NCI-H748 treated with DMSO at 0.1 percent for 48 hours (cell line): Measurements from ENCODE around the gene SLC23A1.
"Not testable (repeated sequence)": the region's sequence is repeated elsewhere in the genome, so short reads cannot be mapped to it uniquely, and the experiment has no call there.

ENCODE experiments used
- DNase-seq: peaks from one replicate; lab custom pipeline; 2025; lab: John Stamatoyannopoulos, UW

SLC23A1 gene

DNA sequence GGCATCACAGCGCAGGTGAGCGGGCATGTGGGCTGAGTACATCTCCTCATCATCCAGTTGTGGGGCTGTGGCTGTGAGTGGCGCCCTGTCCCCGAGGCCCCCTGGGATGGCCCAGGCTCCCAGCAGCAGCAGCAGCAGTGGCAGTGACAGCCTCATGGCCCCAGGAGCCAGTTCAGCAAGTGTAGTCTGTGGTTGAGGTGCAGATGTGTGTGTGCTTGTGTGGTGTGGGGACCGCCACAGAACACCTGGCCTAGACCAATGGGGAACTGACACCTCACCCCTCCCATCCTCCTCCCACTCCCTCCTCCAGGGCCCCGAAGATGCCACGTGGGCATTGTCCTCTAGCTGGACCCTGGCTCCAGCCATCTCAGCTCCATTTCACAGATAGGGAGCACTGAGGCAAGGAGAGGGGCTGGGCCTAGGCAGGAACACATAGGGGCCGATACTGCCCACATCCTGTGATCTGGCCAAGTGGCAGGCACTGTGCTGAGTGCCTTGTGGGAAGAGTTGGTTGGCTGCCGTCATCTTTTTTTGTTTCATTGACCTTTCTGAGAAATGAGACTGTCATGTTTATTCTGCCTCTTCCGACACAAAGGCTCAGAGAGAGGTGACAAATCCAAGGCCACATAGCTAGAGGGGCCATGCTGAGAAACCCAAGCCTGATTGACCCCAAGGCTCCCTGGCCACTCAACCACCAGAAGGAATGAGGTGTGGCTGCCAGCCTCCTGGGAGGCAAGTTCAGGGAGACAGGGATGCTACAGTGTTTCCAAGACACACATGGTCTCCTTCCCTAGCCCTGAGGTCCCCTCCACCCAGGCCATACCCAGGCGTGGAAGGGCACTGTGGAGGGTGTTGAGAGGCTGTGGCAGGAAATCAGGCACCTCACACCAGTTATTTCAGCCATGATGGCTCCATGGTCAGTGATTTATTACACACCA lies 6.9 kb upstream of the SLC23A1 start, which contains the start of gene MZB1:
Gene MZB1, minus strand, starts transcription at position 213 of the 938 bp plus-strand sequence. Its CDS starts 57 bp downstream, at position 156.
- DNase-seq, result no peak

DNA sequence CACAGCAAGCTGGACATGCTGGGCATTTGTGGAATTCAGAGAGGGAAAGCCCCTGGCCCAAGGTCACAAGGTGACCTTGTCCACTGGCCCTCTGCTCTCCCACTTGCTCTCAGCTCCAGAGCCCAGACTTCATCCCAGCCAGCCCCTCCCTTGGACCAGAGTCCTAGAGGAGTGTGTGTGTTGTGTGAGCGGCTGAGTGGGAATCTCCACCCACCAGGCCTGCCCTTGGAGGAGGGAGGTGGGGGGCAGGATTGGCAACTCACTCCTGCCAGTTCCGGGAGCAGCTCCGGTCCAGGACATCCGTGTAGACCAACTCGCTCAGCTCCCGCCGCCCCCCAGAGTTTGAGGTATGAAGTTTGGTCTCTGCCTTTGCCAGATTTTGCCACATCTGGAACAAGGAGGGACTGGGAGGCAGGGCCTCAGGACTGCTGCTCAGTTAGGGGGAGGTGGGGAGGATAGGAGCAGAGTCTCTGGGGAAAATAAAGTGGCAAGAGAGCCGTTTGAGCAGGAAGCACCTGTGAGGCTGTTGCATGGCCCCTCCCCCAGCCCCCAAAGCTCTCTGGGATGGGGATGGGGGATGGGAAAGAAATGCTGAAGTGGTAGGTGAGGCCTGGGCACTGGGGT lies 5.2 kb upstream of the SLC23A1 start:
- no peak for DNase-seq

DNA sequence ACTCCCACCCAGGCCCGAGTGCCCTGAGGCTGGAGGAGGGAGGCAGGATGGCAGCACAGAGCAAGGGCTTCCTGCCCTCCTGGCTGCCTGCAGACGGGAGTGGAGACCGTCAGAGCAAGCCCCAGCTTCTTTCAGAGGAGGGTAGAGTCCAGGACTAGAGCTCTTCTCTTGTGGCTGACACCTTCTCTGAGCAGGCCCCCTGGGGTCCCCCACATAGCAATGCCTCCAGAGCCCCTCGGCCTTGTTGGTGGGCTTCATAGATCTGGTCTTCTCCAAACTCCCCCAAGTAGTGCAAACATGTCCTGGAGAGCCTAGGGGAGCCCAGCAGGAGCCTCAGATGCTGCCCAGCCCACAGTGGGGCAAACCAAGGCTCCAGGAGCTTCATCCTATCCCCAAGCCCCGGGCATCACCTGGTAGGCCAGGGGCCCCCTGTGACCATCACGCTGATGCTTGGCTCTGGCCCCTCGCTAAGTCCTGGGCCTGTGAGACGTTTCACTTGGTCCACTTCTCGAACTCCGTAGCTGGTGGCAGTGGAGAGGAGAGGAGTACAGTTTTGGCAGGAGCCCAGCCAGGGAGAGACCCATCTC lies 4.6 kb upstream of the SLC23A1 start:
- DNase-seq, result no peak

DNA sequence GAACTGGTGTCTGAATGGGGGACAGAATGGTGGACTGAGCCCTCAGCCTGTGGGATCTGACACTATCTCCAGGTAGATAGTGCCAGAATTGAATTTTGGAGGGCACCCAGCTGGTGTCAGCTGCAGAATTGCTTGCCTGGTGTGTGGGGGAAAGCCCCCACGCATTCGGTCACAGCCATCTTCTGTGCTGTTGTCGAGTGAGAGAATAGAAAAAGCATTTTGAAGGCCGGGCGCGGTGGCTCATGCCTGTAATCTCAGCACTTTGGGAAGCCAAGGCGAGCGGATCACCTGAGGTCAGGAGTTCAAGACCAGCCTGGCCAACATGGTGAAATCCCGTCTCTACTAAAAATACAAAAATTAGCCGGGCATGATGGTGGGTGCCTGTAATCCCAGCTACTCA lies 3.9 kb upstream of the SLC23A1 start:
- DNase-seq, result not testable (repeated sequence)

DNA sequence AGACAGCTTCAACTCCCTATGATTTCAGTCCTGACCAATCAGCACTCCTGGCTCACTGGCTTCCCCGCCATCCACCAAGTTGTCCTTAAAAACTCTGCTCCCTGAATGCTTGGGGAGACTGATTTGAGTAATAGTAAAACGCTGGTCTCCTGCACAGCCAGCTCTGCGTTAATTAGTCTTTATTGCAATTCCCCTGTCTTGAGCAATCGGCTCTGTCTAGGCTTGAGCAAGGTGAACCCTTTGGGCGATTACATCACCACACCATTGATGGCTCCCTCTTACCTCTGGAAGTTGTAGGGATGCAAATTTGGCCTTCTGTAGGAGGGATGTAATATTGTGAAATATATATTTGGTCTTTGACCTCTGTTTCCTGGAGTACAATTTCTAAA lies 2.9 kb upstream of the SLC23A1 start:
- no peak for DNase-seq

DNA sequence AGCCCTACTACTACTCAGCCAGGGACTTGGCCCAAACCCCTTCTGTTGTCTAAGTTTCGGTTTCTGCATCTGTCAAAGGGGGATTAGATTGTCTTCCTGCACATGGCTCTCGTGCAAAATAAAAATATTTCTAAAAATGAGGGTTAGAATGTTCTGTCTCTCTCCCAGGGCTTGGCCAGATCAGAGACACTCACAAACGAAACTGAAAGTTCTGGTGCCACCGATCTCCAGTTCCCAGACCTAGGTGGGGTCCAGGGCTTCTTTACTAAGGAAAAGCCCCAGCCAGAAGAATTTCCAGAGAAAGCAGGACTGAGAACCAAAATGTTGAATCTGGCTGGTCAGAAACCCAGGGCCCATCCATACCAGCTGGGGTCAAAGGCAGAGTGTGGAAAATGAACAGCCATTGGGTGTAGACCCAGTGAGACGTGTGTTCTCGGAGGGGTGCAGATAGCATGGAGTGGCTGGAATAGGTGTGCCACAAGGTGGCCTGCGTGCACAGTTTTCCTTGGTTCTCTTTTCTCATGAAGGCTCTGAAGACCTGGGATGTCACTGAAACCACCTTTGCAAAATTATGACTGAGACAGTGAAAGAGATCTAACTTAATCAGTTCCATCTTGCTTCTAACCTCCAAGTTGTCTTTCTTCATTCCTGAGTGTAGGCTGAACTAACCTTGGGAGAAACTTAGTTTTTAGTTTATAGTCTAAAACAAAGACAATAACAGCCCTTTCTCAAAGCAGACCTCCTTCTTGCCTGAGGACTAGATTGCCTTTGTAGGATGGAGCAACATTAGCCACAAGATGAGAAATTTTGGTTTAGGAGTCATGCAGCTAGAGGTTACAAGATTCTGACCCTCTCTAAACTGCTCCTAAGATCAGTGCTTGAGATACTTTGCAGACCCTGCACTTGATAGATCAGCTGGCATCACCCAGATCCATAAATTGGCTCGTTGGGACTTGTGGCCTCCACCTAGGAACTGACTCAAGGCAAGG lies 2.3 kb upstream of the SLC23A1 start:
- no peak for DNase-seq

DNA sequence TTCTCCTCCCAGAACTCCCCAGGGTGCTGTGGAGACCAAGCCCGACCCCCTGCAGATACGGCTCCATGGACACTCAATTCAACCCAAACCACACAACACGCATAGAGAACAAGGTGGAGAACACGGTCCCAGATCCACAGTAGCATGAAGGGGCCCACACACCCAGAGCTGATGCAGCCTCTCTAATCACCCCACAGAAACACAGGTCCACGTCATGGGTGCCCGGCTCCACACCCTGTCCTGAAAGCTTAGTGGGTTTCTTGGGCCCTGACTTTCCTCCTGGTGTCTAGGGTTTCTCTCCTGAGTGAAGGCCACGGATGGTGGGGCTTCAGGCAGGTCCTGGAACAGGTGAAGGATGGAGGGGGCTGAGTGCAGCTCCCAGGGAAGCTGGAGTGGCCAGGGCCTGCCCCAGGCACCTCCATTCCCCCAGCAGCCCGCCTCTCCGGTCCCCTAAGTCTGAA lies 1.5 kb upstream of the SLC23A1 start:
- no peak for DNase-seq

DNA sequence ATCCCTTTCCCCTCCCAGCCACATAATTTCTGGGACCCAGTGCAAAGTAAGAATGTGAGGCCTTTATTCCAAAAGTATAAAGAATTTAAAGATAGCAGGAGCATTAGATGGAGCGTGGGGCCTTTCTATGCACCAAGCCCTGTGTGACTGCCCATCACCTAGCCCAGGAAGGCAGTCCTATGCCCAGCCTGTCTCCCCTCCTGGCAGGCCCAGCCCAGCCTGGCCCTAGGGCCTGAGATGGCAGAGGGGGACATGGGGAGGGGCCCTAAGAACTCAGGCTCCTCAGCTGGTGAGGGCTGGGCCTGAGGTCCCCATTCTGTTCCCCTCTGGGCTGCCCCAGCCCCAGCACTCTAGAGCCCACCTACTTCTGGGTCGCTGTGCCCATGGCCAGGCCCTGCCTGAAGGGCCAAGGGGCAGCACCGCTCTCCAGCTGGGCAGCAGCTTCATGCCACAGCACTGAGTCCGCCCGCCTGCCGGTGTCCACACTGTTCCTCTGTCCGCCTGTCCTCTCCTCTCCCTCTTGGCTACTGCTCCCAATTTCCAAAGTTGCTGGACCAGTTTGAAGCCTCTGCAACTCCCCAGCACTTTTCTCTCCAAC lies 995 bp upstream of the SLC23A1 start:
- DNase-seq, result no peak

DNA sequence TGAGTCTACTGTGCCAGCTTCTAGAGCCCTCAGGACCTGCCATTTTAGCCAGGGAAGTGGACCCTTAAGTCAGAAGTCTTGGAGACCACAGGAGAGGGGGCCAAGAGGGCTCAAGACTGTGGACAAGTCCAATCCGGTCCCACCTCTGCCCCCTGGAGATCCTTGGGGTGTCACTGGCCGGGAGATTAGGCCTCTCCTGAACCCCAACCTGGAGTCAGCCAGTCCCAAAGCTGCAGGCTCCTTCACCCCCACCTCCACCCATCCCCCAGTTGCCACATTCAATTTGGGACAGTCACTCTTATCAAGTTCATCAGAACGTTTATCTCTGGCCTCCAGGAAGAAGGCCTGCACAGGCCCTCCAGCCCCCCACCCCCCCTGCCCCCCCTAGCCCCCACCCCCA lies 290 bp downstream of the SLC23A1 start:
- DNase-seq, result no peak

DNA sequence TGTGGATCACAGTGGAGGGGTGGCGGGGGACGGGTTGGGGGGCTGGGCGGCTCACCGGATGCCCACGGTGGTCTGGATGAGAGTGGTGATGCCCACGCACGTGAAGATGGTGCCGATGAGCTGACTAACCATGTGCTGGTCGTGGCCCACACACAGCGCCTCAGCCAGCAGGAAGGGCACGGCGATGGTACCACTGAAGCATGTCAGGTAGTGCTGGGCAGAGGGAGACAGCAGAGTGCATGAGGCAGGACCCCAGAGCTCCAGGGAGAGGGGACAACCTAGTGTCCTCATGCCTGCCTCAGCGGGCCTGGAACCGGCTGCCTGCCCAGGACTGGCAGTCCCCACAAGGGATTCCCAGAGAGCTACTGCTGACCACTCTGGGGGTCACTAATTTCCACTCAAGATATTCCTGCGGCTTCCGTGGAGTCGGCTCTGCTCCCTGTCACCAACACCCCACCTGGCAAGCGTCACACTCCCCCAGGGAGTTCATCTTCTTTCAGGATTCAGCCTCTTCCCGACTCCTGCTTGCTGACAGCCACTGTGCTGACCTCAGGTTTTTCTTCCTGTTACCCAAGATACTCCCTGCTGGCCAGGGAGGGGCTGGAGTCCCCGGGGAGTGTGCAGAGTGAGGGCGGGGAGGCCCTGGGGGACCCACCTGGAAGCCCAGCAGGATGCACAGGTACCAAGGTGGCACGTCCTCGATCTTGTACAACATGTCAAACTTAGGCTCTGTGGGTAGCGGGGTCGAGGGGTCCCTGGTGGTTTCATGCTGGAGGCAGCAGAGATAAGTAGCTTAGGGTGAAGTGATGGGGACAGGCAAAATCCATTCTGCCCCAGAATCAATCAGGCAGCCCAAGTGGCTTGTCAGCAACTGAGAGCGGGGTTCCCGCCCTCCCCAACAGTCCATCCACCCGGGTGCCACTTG lies 998 bp downstream of the SLC23A1 start:
- no peak for DNase-seq

DNA sequence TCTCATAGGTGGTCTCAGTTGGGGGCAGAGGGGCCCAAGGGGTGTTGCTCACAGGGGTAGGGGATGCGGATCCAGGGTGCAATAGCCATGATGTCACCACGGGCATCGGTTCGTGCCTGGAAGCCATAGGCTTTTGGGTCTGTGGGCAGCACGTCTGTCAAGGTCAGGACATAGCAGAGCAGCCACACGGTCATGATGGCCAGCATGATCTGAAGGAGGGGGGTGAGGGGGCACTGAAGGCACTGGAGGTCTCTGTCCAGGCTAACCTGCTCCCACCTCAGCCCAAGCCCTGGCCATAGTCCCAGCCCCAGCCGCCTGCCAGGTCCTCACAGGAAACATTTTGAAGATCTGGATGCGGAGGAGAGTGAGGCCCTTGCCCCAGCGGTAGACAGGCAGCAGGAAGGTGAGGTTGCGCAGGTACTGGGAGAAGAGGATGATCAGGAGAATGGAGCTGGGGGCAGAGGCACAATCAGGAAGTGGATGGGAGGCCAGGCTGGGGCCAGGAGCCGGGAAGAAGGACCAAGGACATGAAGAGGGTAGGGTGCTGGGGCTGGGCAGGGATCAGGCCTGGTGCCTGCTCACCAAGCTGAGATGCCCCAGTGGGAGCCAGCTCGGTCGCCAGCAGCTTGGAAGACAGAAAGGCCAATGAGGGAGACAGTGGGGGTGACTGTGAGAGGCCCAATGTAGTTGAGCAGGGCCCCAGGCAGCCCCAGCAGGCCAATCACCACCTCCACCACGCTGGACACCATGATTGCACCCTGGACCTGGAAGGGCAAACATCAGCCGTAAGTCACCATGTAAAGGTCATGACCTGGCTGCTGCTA lies 3.3 kb downstream of the SLC23A1 start:
- no peak for DNase-seq

DNA sequence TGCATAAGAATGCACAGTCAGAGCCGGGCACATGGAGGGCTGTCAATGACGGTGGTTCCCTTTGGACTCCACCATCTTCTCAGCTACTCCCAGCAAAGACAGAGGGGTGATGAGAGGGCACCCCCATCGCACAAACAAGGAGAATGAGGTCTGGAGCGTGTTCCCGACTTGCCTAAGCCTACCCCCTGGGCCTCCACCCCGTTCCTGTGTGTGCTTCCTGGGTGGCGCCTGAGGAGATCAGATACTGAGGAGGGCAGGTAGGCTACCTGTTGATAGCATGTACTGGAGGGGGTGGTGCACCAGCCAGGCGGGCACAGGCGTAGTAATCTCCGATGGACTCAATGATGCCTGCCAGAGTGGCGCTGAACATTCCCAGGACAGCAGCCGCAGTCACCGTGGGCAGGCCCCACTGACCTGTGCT lies 4.1 kb downstream of the SLC23A1 start:
- DNase-seq, result no peak

DNA sequence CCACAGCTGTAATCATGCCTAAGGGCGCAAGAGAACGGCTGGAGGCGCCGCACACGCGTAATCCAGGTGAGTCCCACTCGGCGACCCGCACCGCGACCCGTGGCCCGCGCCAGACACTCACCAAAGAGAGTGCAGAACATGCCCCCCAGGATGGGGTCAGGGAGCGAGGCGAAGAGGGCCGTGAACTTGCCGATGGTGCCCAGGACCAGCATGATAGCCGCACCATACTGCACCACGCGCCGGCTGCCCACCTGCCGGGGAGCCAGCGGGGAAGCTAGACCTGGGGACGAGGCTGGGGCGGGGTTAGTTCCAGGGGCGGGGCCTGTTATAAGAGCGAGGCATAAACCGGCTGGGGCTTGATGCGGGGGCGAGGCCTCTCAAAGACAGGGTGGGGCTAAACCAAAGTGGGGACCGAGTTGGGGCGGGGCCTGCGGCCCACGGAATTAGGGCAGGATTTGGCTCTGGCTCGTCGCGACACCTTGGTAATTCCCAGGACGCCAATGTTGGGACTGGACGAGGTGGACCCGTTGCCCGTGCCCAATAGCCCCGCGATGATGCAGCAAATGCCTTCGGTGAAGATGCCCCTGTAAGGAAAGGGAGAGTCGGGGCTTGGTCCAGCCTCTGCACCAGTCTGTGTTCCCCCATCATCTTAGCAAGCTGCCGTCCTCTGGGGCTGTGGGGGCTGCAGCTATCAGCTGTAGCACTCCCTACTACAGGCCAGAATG lies 4.8 kb downstream of the SLC23A1 start:
- DNase-seq, result no peak

DNA sequence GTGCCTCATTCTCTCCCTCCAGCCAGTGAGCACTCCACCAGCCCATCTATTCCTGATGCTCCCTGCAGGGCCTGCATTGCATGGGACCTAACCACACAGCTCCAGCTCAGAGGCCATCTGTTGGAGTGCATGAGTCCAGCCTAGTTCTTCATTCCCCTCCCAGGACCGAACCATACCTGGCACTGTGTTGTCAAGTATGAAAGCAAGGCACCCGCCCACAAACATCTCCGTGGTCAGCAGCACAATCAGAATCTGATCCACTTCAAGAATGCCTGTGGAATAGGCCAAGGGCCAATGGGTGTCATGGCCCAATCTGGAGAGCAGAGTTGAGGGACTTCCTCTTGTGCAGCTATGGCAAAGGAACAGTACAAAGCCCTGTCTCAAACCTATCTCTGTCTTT lies 5.9 kb downstream of the SLC23A1 start:
- DNase-seq, result no peak

DNA sequence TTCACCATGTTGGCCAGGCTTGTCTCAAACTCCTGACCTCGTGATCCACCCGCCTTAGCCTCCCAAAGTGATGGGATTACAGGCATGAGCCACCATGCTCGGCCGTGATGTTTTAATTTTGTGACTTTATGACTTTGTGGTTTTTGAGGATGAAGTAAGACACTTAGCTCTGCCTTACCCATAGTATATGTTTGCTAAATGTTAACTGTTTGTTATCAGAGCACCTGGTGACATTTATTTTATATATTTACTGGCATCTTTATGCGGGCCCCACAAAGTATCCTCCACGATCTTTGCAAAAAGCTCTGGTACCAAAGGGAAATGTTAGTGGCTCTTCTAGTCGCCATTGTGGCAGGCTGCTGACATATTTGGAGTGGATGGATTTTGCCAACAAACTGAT lies 6.7 kb downstream of the SLC23A1 start:
- DNase-seq, result no peak

DNA sequence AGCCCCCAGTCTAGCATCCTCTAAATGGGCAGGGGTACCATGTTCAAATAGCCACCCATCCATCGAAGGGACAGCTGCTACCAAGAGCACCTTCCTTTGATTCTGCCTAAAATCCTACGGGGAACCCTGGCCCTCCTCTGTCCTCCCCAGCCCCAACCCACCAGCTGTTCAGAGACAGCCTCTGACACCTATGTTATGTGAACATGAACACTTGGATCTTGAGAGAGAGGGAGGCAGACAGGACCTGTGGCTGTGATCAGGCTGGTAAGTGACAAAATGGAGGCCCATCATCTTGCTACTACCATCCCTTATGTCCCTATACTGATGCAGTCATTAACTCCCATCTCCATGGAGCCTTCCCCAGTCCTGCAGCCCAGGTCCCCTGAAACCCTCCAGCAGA lies 8.2 kb downstream of the SLC23A1 start:
- no peak for DNase-seq

DNA sequence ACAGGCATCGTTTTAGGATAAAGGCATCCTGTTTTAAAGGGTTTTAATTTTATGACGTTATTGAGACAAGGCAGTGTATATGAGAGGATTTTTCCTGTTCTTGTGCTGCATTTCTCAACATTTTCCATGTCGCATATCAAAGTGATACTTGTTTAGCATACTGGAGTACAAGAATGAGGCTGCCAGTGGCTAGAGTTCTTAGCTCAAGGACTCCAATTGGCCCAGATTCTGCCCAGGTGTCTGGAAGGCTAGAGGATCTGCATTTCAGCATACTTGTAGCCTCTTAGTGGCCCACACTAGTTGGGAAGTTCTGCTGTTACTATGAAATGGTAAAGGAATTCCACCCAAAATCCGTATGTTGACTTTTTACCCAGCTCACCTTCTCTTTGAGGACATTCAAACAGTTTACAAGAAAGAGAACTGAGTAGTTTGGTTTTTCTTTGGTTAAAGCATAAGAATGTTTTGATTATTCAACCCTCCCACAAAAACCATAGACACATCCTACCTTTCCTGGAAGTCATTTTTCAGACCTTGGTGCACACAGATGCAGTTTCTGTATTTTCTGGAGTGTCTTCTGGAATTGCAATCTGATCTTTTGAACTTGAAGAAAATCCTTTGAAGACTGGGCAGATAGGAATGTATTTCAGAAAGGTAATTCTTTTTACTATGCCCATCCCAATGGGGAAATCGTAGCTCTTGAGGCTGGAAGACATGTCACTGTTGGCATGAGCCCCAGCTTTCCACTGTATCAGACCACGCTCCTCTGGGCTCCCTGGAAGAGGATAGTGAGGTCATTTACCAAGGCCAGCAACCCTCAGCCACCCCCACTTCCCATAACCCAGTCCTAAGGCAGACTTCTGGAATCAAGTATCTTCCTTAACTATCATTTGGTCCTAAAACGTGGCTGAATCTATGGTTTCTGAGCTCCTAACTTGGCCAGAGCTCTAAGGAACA lies 11.3 kb downstream of the SLC23A1 start:
- DNase-seq, result no peak
